Endothelial cell of umbilical vein (primary cell): Measurements from ENCODE around the gene ZNF511.

ENCODE experiments used
- CTCF ChIP-seq, 2 donors: IDR thresholded peaks; 1 replicate in 1 of 2; 2 replicates in 1 of 2; pipeline ENCODE4 v1.5.1; 2011; ENCODE audit warnings: low read length in 2 of 2, mild to moderate bottlenecking in 2 of 2, moderate library complexity in 2 of 2, control low read depth in 1 of 2, inconsistent platforms in 1 of 2, low read depth in 1 of 2; ENCODE audit not compliant: insufficient read depth in 1 of 2; ENCODE audit errors: extremely low read depth in 1 of 2
- EZH2 ChIP-seq: IDR thresholded peaks from 2 replicates; pipeline ENCODE4 v1.6.1; 2012; ENCODE audit warnings: borderline replicate concordance, low read depth, mild to moderate bottlenecking, moderate library complexity, low read length, inconsistent platforms; ENCODE audit not compliant: severe bottlenecking
- JUN ChIP-seq: IDR thresholded peaks from 2 replicates; pipeline ENCODE4 v1.6.1; 2011; ENCODE audit warnings: borderline replicate concordance, low read depth; ENCODE audit not compliant: insufficient read length, insufficient read depth
- POLR2AphosphoS5 ChIP-seq: IDR thresholded peaks from 2 replicates; pipeline ENCODE4 v1.6.1; 2012; ENCODE audit warnings: low read depth, mild to moderate bottlenecking, control low read depth, low read length, moderate library complexity; ENCODE audit not compliant: insufficient read depth

GRCh38 chr10:133302230-133302629 lies 6.5 kb upstream of the ZNF511 start:
- no peak for TF ChIP-seq CTCF (IDR thresholded peaks at IDR 0.05; ENCODE audit: extremely low read depth in 1 of 2, insufficient read depth in 1 of 2, low read depth in 1 of 2, low read length in 2 of 2)
- TF ChIP-seq POLR2AphosphoS5, result no peak
- no peak for TF ChIP-seq JUN
- TF ChIP-seq EZH2, result no peak
